Measurements from ENCODE around the gene PHTF1. TPM values are rescaled to one million over a fixed set of nuclear protein-coding genes. Genes with fewer than 3 reads are reported as not detected.
"Not testable (repeated sequence)": the region's sequence is repeated elsewhere in the genome, so short reads cannot be mapped to it uniquely, and the experiment has no call there.

PHTF1 gene
- total RNA-seq, 1 donor from 2014 or later, result 8.0 TPM

GRCh38 chr1:113718621-113719020 is 40.7 kb downstream of the PHTF1 start:
- DNase-seq, result not testable (repeated sequence)

GRCh38 chr1:113717506-113717905 is 41.8 kb downstream of the PHTF1 start:
- DNase-seq, result not testable (repeated sequence)

- no peak for DNase-seq
These were observed 44.5 kb downstream of the PHTF1 start for GRCh38 chr1:113714606-113715269.

GRCh38 chr1:113701429-113701828 is 57.9 kb downstream of the PHTF1 start:
- no peak for DNase-seq

GRCh38 chr1:113694910-113695309 is 64.4 kb downstream of the PHTF1 start:
- no peak for DNase-seq

GRCh38 chr1:113692824-113693431 is 66.4 kb downstream of the PHTF1 start:
- DNase-seq, result no peak

GRCh38 chr1:113692342-113692741 is 66.9 kb downstream of the PHTF1 start:
- no peak for DNase-seq

GRCh38 chr1:113691184-113691583 is 68.1 kb downstream of the PHTF1 start:
- DNase-seq, result no peak

- no peak for DNase-seq
These were observed 72.2 kb downstream of the PHTF1 start for GRCh38 chr1:113686891-113687618.

- peak; percentile 13 for DNase-seq
These were observed 75.1 kb downstream of the PHTF1 start for GRCh38 chr1:113684153-113684541.

GRCh38 chr1:113683384-113684152 is 75.7 kb downstream of the PHTF1 start:
- DNase-seq, result no peak

- no peak for DNase-seq
These were observed 77.5 kb downstream of the PHTF1 start for GRCh38 chr1:113681596-113682337.

- no peak for DNase-seq
These were observed 81.2 kb downstream of the PHTF1 start for GRCh38 chr1:113678159-113678469.

GRCh38 chr1:113677250-113678158 is 81.8 kb downstream of the PHTF1 start:
- DNase-seq, result peak; percentile 40

GRCh38 chr1:113676524-113676923 is 82.8 kb downstream of the PHTF1 start:
- no peak for DNase-seq

- DNase-seq, result no peak
These were observed 84.0 kb downstream of the PHTF1 start for GRCh38 chr1:113675302-113675701.

- DNase-seq, result no peak
These were observed 84.7 kb downstream of the PHTF1 start for GRCh38 chr1:113674591-113674990.

- no peak for DNase-seq
These were observed 86.8 kb downstream of the PHTF1 start for GRCh38 chr1:113672491-113672890.

- no peak for DNase-seq
These were observed 88.6 kb downstream of the PHTF1 start for GRCh38 chr1:113670650-113671049.

- DNase-seq, result no peak
These were observed 89.3 kb downstream of the PHTF1 start for GRCh38 chr1:113669988-113670387.

GRCh38 chr1:113666126-113666525 is 93.2 kb downstream of the PHTF1 start:
- DNase-seq, result no peak
